GM21619 (cell line): Measurements from ENCODE around the gene MICALL2.
"Not testable (repeated sequence)": the region's sequence is repeated elsewhere in the genome, so short reads cannot be mapped to it uniquely, and the experiment has no call there.

ENCODE experiments used
- ATAC-seq: cut with Tn5 transposase; IDR thresholded peaks from one replicate; pipeline ENCODE4 v1.9.1; 2021; ENCODE audit not compliant: unreplicated experiment

The MICALL2 gene

GRCh38 chr7:1449951-1450350, 9.3 kb downstream of the MICALL2 start:
- ATAC-seq, result no peak

- ATAC-seq, result no peak
Measured at GRCh38 chr7:1449501-1449900, 9.8 kb downstream of the MICALL2 start.

- no peak for ATAC-seq
Measured at GRCh38 chr7:1448958-1449357, 10.3 kb downstream of the MICALL2 start.

- no peak for ATAC-seq
Measured at GRCh38 chr7:1447551-1448244, 11.6 kb downstream of the MICALL2 start.

GRCh38 chr7:1447112-1447511, 12.2 kb downstream of the MICALL2 start:
- no peak for ATAC-seq

- no peak for ATAC-seq
Measured at GRCh38 chr7:1446620-1447032, 12.6 kb downstream of the MICALL2 start.

- not testable (repeated sequence) for ATAC-seq
Measured at GRCh38 chr7:1446026-1446425, 13.2 kb downstream of the MICALL2 start.

- no peak for ATAC-seq
Measured at GRCh38 chr7:1445341-1445740, 13.9 kb downstream of the MICALL2 start.

GRCh38 chr7:1444925-1445322, 14.3 kb downstream of the MICALL2 start:
- ATAC-seq, result no peak

GRCh38 chr7:1444214-1444924, 14.9 kb downstream of the MICALL2 start:
- no peak for ATAC-seq

GRCh38 chr7:1443587-1444200, 15.6 kb downstream of the MICALL2 start:
- ATAC-seq, result not testable (repeated sequence)

GRCh38 chr7:1442355-1443124, 16.7 kb downstream of the MICALL2 start:
- ATAC-seq, result no peak

GRCh38 chr7:1441615-1442354, 17.5 kb downstream of the MICALL2 start:
- no peak for ATAC-seq

GRCh38 chr7:1440620-1441019, 18.6 kb downstream of the MICALL2 start:
- ATAC-seq, result no peak

GRCh38 chr7:1439373-1440363, 19.6 kb downstream of the MICALL2 start:
- ATAC-seq, result no peak

GRCh38 chr7:1438821-1439220, 20.4 kb downstream of the MICALL2 start:
- no peak for ATAC-seq

- no peak for ATAC-seq
Measured at GRCh38 chr7:1438208-1438607, 21.1 kb downstream of the MICALL2 start.

- ATAC-seq, result no peak
Measured at GRCh38 chr7:1437155-1437880, 22.0 kb downstream of the MICALL2 start.

- no peak for ATAC-seq
Measured at GRCh38 chr7:1436608-1437007, 22.7 kb downstream of the MICALL2 start.
